22Rv1 (cell line): ENCODE data around the gene ADIPOR2.

Experiments used
- H3K27ac ChIP-seq: fragments of 450-650 bp; 2 replicates; pipeline ENCODE4 v1.5.1; 2017
- ZFX ChIP-seq: fragments of 450-650 bp; IDR thresholded peaks from 2 replicates; pipeline ENCODE4 v1.6.1; 2017; ENCODE audit warnings: antibody characterized with exemption, borderline replicate concordance
- TF ChIP-seq, protein P1 (sequence below): fragments of 450-650 bp; IDR thresholded peaks from 2 replicates; pipeline ENCODE4 v1.5.1; 2017; ENCODE audit warnings: mild to moderate bottlenecking

The ADIPOR2 gene

DNA sequence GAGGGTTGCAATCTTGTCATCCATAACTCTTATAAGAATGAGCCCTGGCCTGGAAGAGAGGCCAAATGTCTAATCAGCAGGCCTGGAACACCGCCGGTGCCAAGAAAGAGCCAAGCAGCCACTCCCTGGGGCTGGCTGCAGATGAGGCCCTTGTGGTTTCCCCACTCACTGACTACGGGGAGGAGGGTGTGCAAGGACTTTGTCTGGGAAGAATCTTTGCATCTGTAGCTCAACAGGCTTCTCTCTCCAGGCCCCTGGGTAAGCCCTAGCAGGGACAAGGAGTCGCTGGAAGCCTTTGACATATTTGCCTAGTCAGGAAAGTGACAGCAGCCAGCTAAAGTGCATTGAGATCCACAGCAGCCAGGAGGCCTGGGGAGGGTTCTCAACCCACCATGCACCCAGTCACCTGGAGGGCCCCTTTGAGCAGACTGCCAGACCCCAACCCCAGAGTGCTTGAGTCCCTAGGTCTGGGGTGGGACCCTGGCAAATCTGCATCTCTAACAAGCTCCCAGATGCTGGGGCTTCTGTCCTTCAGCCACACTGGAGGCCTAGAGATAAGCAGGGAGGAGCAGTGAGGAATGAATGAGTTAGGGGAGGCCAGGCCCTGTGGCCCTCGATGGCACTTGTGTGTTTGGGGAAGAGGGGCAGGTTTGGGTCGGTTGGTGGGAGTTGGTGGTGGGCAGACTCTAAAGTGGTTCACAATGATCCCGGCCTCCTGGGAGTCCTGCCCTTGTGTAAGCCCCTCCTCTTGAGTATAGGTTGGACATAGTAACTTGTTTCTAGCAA lies 115.6 kb downstream of the ADIPOR2 start:
- TF ChIP-seq, protein P1, sequence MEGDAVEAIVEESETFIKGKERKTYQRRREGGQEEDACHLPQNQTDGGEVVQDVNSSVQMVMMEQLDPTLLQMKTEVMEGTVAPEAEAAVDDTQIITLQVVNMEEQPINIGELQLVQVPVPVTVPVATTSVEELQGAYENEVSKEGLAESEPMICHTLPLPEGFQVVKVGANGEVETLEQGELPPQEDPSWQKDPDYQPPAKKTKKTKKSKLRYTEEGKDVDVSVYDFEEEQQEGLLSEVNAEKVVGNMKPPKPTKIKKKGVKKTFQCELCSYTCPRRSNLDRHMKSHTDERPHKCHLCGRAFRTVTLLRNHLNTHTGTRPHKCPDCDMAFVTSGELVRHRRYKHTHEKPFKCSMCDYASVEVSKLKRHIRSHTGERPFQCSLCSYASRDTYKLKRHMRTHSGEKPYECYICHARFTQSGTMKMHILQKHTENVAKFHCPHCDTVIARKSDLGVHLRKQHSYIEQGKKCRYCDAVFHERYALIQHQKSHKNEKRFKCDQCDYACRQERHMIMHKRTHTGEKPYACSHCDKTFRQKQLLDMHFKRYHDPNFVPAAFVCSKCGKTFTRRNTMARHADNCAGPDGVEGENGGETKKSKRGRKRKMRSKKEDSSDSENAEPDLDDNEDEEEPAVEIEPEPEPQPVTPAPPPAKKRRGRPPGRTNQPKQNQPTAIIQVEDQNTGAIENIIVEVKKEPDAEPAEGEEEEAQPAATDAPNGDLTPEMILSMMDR, result no peak
- no peak for TF ChIP-seq ZFX
- no peak overlapping the region for H3K27ac ChIP-seq

DNA sequence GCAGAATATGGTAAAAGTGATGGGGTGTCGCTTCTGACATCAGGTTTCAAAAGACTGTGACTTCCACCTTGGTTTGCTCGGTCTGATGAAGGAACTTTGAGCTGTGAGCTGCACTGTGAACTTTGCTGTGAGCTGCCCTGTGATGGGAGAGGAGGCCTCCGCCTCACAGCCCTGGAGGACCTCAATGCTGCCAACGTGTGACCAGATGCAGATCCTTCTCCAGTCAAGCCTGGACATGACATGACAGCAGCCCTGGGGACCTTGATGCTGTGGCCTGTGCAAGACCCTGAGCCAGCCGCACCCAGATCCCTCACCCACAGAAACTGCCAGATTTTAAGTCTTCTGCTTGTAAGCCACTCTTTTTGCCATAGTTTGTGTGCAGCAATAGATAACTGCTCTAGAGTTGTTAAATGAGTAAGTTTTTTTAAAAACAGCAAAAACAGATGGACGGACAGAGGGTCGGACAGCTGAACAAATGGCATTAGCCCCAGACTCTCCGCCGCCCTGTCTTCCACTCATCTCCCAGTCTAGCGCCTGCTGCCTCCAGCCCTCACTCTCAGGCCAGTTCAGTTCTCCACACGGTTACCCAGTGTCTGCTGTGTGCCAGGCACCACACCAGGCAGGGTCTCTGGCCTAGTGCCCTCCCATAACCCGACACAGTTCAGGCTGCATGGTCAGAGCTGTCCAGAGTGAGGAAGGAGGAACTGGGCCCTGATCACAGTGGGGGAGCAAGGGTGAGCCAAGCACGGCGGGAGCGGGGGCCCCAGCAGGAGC lies 116.4 kb downstream of the ADIPOR2 start:
- TF ChIP-seq ZFX, result no peak
- TF ChIP-seq, protein P1, result no peak
- H3K27ac ChIP-seq, result no peak overlapping the region

DNA sequence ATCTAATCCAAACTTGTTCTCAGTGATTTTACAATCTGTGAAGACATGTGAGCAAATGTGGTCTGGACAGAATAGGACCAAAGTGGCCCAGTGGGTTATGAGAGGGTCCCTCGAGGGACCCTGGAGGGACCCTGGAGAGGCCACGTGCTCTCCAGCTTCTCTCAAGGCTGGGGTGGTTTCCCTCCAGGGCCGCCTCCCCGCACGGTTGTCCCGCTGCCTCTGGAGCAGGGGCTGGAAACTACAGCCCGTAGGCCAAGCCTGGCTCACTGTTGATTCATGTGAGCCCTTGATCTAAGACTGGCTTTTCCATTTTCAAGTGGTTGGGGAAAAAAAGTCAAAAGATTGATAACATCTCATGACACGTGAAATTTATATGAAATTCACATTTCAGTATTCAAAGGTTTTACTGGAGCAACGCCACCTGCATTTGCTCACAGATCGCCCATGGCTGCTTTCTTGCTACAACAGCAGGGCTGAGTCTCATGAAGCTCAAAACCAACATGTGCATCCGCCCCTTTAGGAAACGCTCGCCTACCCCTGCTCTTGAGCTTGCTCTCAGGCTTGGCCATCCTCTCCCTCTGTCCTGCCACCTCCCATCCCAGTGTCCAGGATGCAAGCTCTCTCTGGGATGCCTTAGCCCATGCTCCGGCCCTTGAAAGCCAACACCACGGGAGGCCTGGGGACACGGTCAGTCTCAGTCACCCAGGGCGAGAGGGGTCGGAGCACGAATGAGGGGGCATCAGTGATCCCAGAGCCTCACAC lies 117.3 kb downstream of the ADIPOR2 start:
- TF ChIP-seq, protein P1, result no peak
- TF ChIP-seq ZFX, result no peak
- H3K27ac ChIP-seq, result no peak overlapping the region

DNA sequence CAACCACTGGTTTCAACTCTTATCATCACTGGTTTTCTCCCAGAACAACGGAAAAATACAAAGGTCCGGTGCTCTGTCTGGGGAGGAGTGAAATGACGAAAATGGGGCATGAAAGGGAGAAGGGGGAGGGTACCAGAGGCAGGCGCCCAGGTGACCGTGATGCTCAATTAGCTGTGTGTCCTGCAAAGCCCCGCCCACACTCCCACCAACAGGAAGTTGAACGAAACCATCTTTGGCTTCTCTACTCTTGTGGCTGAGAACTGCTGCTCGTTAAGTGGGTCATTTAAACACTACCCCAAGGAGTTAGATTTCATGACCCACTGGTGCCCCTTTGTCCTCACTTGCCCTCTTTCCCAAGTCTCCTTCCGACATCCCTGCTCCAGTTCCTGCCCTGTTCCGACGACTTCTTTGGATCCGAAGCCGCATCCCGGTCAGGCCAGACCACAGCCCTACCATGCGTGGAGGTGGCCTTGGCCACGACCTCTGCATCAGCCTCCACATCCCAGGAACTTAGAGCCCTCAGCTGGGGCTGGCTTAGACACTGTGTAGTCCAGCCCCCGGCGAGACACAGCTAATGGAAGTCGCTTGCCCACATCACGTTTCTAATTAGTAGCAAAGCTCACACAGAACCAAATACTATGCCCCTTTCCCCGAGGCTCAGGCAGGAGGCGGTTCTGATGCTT lies 118.1 kb downstream of the ADIPOR2 start:
- no peak overlapping the region for H3K27ac ChIP-seq
- no peak for TF ChIP-seq ZFX

DNA sequence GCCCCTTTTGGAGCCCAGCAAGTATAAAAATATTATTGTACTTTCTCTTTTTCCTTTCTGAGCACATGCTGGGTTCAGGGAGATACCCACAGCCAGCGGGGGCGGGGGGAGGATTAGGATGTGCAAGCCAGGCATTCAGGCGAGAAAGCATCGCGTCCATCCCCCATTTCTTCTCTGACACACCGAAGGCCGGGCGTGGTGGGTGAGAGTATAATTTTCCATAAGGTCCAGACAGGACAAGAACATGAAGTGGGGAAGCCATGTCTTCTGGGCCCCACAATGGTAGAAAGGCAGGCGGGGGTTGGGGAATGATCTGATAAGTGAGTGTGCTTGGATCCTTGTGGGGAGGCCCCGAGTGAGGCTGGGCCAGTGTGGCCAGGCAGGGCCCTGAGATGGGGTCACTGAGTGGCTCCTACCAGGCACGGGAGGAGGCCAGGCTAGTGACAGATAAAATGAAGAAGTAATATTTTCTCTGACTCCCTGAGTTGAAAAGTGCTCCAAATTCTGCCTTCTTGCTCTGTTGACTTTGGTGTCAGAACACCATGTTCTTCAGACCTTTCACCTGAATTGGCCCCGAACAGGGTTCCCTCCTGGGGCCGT lies 118.8 kb downstream of the ADIPOR2 start:
- TF ChIP-seq, protein P1, result no peak
- TF ChIP-seq ZFX, result no peak
- H3K27ac ChIP-seq, result no peak overlapping the region

DNA sequence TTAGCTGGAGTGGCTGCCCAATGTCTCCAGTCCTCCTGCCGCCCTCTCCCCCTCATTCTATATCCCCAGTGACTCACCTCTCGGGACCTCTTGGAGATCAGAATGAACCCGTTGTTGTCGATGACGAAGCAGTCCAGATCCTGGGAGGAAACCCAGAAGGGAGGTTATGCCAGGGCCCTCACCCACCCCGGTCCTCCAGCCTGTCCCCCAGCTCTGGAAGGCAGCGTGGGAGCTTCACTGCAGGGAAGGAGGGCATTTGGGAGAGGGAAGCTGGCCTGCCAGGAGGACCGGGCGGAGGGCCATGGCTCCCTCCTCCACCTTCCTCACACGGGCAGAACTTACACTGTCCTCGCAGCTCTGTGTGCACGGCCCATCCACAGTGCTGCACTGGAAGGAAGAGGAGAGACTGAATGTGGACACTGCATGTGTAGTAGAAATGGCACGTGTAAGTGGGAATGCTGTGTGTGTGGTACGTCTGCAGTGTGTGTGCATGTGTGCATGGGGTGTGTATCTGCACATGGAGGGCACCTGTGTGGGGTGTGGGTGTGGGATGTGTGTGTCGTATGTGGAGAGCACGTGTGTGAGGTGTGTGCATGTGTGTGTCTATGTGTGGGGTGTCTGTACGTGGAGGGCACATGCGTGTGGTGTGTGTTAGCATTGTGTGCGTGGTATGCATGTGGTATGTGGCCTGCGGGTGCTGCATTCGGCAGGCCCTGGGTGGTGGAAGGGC lies 119.5 kb downstream of the ADIPOR2 start:
- H3K27ac ChIP-seq, result no peak overlapping the region
- TF ChIP-seq, protein P1, result no peak
- TF ChIP-seq ZFX, result no peak
